HUES48 (cell line): ENCODE data around the gene ELAC1.
"Not testable (repeated sequence)": the region's sequence is repeated elsewhere in the genome, so short reads cannot be mapped to it uniquely, and the experiment has no call there.

Experiments
- H3K27ac ChIP-seq: one replicate; pipeline ENCODE4 v1.7.0; 2013; ENCODE audit warnings: low read depth, low read length, inconsistent platforms
- H3K27me3 ChIP-seq: 2 replicates; pipeline ENCODE4 v1.6.1; 2013; ENCODE audit warnings: mild to moderate bottlenecking, low read length; ENCODE audit not compliant: control insufficient read depth, insufficient read depth
- H3K36me3 ChIP-seq: 2 replicates; pipeline ENCODE4 v1.6.1; 2013; ENCODE audit warnings: low read length; ENCODE audit not compliant: control insufficient read depth, insufficient read depth
- H3K4me1 ChIP-seq: 2 replicates; pipeline ENCODE4 v1.6.1; 2013; ENCODE audit warnings: mild to moderate bottlenecking, low read length; ENCODE audit not compliant: control insufficient read depth, insufficient read depth
- H3K4me3 ChIP-seq: 2 replicates; pipeline ENCODE4 v1.5.1; 2013; ENCODE audit warnings: mild to moderate bottlenecking, low read depth, low read length
- H3K9ac ChIP-seq: 2 replicates; pipeline ENCODE4 v1.6.1; 2013; ENCODE audit warnings: mild to moderate bottlenecking, low read depth, low read length, moderate library complexity
- H3K9me3 ChIP-seq: 2 replicates; pipeline ENCODE4 v1.6.1; 2013; ENCODE audit warnings: low read length; ENCODE audit not compliant: control insufficient read depth, insufficient read depth

ELAC1 gene

GRCh38 chr18:50994031-50994430, 26.2 kb downstream of the ELAC1 start:
- H3K9me3 ChIP-seq: no peaks in the 10 kb centered on the region
- no peak overlapping the region for H3K9ac ChIP-seq
- no peak overlapping the region for H3K27ac ChIP-seq
- no peaks in the 10 kb centered on the region for H3K27me3 ChIP-seq
- H3K4me3 ChIP-seq: no peak overlapping the region
- H3K4me1 ChIP-seq: peaks cover 12% of the 10 kb centered on the region
- H3K36me3 ChIP-seq: no peaks in the 10 kb centered on the region

GRCh38 chr18:51003174-51003573, 35.3 kb downstream of the ELAC1 start:
- not testable (repeated sequence) for H3K9me3 ChIP-seq, H3K36me3 ChIP-seq, H3K9ac ChIP-seq, H3K4me3 ChIP-seq, H3K27me3 ChIP-seq, H3K4me1 ChIP-seq, H3K27ac ChIP-seq

GRCh38 chr18:51006061-51006818, 38.4 kb downstream of the ELAC1 start:
- H3K9ac ChIP-seq: no peak overlapping the region
- no peaks in the 10 kb centered on the region for H3K27me3 ChIP-seq
- no peaks in the 10 kb centered on the region for H3K36me3 ChIP-seq
- H3K27ac ChIP-seq: peak overlapping the region; percentile 63
- peaks cover 9% of the 10 kb centered on the region; the same call in 1 of the 2 replicates for H3K4me1 ChIP-seq
- H3K4me3 ChIP-seq: no peak overlapping the region
- no peaks in the 10 kb centered on the region for H3K9me3 ChIP-seq

GRCh38 chr18:51006948-51007789, 39.3 kb downstream of the ELAC1 start:
- Histone ChIP-seq H3K4me3 (no peak overlapping the region), H3K4me1 (peaks cover 9% of the 10 kb centered on the region; the same call in 1 of the 2 replicates), H3K27me3 (no peaks in the 10 kb centered on the region), H3K9me3 (no peaks in the 10 kb centered on the region), H3K36me3 (no peaks in the 10 kb centered on the region), H3K9ac (no peak overlapping the region), H3K27ac (peak overlapping the region; percentile 63)

DNA sequence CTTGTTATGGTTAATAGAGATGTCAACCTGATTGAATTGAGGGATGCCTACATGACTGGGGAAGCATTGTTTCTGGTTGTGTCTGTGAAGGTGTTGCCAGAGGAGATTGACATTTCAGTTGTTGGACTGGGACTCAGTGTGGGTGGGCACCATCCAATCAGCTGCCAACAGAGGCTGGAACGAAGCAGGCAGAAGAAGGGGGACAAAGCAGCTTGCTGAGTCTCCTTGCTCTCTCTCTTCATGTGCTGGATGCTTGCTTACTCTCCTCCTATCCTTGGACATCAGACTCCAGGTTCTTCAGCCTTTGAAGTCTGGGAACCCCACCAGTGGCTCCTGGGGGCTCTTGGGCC, 39.9 kb downstream of the ELAC1 start:
- no peak overlapping the region for H3K9ac ChIP-seq
- no peaks in the 10 kb centered on the region for H3K27me3 ChIP-seq
- H3K4me3 ChIP-seq: no peak overlapping the region
- no peaks in the 10 kb centered on the region for H3K36me3 ChIP-seq
- no peak overlapping the region for H3K27ac ChIP-seq
- H3K9me3 ChIP-seq: no peaks in the 10 kb centered on the region
- peaks cover 9% of the 10 kb centered on the region; the same call in 1 of the 2 replicates for H3K4me1 ChIP-seq

- H3K27me3 ChIP-seq: no peaks in the 10 kb centered on the region
- H3K9ac ChIP-seq: no peak overlapping the region
- H3K36me3 ChIP-seq: no peaks in the 10 kb centered on the region
- H3K9me3 ChIP-seq: no peaks in the 10 kb centered on the region
- H3K4me3 ChIP-seq: no peak overlapping the region
- peaks cover 9% of the 10 kb centered on the region; the same call in 1 of the 2 replicates for H3K4me1 ChIP-seq
- H3K27ac ChIP-seq: no peak overlapping the region
These were observed 41.2 kb downstream of the ELAC1 start for GRCh38 chr18:51009072-51009471.

- Histone ChIP-seq H3K9me3 (no peaks in the 10 kb centered on the region), H3K27me3 (no peaks in the 10 kb centered on the region), H3K4me1 (peaks cover 9% of the 10 kb centered on the region; the same call in 1 of the 2 replicates), H3K4me3 (no peak overlapping the region), H3K27ac (no peak overlapping the region), H3K36me3 (no peaks in the 10 kb centered on the region), H3K9ac (no peak overlapping the region)
These were observed 42.4 kb downstream of the ELAC1 start for GRCh38 chr18:51010218-51010617.

DNA sequence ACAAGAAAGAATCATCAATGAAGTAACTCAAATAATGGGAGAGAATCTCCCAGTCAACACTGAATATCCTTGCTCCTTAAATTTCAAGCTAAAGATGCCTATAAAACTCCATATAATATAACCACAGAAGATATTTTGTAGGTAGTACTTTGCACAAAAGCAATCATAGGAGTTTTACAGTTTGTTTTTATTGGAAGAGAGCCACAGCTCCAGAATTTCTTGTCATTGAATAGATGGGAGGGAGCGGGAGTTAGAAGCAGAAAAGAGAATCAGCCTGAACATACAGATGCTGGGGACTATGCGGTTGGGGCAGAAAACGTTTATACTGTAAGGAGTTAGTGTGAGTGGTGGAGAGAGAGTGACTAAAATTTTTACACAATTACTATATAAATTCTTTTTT, 43.9 kb downstream of the ELAC1 start:
- Histone ChIP-seq H3K27ac (no peak overlapping the region), H3K9ac (no peak overlapping the region), H3K36me3 (no peaks in the 10 kb centered on the region), H3K9me3 (no peaks in the 10 kb centered on the region), H3K4me1 (peaks cover 6% of the 10 kb centered on the region), H3K27me3 (no peaks in the 10 kb centered on the region), H3K4me3 (no peak overlapping the region)

DNA sequence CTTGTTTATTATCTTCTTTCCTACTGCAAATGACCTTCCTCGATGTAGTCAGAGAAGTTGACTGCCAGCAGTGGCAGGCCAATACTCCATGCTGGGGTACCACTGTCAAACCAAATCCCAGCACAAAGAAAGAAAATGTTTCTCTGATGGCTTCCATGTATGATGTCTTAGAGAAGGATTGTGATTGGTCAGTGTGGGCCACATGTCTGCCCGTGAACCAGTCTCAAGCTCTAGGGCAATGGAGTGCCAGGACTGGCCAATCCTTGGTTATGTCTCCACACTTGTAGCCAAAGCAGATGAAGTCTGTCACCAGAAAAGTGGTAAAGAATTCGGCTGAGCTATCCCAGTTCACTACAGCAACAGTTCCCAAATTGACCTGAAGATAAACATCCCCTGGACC, 44.6 kb downstream of the ELAC1 start:
- Histone ChIP-seq H3K27ac (no peak overlapping the region), H3K36me3 (no peaks in the 10 kb centered on the region), H3K27me3 (no peaks in the 10 kb centered on the region), H3K4me3 (no peak overlapping the region), H3K9me3 (no peaks in the 10 kb centered on the region), H3K4me1 (peaks cover 7% of the 10 kb centered on the region), H3K9ac (no peak overlapping the region)

DNA sequence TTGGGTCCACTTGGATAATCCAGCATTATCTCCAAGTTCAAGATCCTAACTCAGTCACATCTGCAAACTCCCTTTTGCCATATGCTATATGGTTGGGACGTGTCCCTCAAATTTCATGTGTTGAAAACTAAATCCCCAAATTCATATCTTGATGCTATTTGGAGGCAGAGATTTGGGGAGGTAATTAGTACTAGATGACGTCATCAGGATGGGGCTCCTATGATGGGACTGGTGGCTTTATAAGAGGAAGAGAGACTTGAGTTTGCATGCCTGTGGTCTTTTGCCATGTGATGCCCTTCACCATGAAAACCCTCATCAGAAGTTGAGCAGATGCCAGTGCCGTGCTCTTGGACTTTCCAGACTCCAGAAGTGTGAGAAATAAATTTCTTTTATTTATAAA, 45.4 kb downstream of the ELAC1 start:
- H3K4me3 ChIP-seq: no peak overlapping the region
- H3K27me3 ChIP-seq: no peaks in the 10 kb centered on the region
- no peaks in the 10 kb centered on the region for H3K9me3 ChIP-seq
- H3K4me1 ChIP-seq: peaks cover 11% of the 10 kb centered on the region
- no peak overlapping the region for H3K9ac ChIP-seq
- no peak overlapping the region for H3K27ac ChIP-seq
- H3K36me3 ChIP-seq: no peaks in the 10 kb centered on the region
